HL-60 (cell line): ENCODE results near the gene CPT2.

Experiments
- DNase-seq, 2 experiments: peaks; one replicate each; pipeline ENCODE4 v3.0.0-alpha.2; 2010 to 2020; ENCODE audit warnings: low read depth in 1 of 2, low spot score in 1 of 2
- H3K27ac ChIP-seq: fragments of 250-450 bp; sonication (Bioruptor Pico); replicated peaks from 2 replicates; pipeline ENCODE4 v1.5.1; 2020; ENCODE audit warnings: mild to moderate bottlenecking, moderate library complexity
- H3K27me3 ChIP-seq: fragments of 250-450 bp; sonication (Bioruptor Pico); 2 replicates; pipeline ENCODE4 v1.5.1; 2021; ENCODE audit warnings: mild to moderate bottlenecking, moderate library complexity; ENCODE audit not compliant: insufficient read depth, poor library complexity, severe bottlenecking
- H3K4me3 ChIP-seq: replicated peaks from 2 replicates; pipeline ENCODE4 v1.5.1; 2011; ENCODE audit warnings: mild to moderate bottlenecking, control low read depth, low read length; ENCODE audit not compliant: insufficient read depth
- GABPA ChIP-seq: IDR thresholded peaks from 2 replicates; pipeline ENCODE4 v1.6.1; 2012; ENCODE audit warnings: low read depth
- POLR2AphosphoS5 ChIP-seq: IDR thresholded peaks from 2 replicates; pipeline ENCODE4 v1.6.1; 2012; ENCODE audit warnings: low read depth
- REST ChIP-seq: IDR thresholded peaks from 2 replicates; pipeline ENCODE4 v1.6.1; 2012; ENCODE audit warnings: low read depth; ENCODE audit not compliant: insufficient replicate concordance
- SPI1 ChIP-seq: IDR thresholded peaks from 2 replicates; pipeline ENCODE4 v1.6.1; 2012; ENCODE audit warnings: low read depth, mild to moderate bottlenecking, borderline replicate concordance
- TF ChIP-seq, protein P1 (sequence below): IDR thresholded peaks from one replicate; pipeline ENCODE4 v1.5.1; 2011; ENCODE audit warnings: low read length, control low read depth, inconsistent platforms; ENCODE audit not compliant: insufficient read depth

Gene CPT2

DNA sequence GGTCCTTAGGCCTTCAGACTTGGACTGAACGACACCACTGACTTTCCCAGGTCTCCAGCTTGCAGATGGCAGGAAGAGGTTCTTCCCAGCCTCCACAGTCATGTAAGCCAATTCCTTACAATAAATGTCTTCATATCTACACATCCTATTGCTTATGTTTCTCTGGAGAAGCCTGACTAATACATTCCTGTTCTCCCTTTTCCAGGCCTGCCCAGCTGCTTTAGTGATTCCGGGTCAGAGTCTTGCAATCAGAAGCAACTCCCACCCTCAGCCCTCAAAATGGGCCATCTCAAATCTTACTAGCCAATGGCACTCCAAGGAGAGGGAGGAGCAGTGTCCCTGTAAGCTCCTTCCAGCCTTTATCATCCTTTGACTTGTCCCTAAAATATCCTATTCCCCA lies 16.4 kb upstream of the CPT2 start:
- H3K27ac ChIP-seq: no peak overlapping the region
- DNase-seq: no peak
- peaks cover 4% of the 10 kb centered on the region for H3K27me3 ChIP-seq
- TF ChIP-seq SPI1: no peak
- TF ChIP-seq POLR2AphosphoS5: no peak
- TF ChIP-seq, protein P1, sequence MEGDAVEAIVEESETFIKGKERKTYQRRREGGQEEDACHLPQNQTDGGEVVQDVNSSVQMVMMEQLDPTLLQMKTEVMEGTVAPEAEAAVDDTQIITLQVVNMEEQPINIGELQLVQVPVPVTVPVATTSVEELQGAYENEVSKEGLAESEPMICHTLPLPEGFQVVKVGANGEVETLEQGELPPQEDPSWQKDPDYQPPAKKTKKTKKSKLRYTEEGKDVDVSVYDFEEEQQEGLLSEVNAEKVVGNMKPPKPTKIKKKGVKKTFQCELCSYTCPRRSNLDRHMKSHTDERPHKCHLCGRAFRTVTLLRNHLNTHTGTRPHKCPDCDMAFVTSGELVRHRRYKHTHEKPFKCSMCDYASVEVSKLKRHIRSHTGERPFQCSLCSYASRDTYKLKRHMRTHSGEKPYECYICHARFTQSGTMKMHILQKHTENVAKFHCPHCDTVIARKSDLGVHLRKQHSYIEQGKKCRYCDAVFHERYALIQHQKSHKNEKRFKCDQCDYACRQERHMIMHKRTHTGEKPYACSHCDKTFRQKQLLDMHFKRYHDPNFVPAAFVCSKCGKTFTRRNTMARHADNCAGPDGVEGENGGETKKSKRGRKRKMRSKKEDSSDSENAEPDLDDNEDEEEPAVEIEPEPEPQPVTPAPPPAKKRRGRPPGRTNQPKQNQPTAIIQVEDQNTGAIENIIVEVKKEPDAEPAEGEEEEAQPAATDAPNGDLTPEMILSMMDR: no peak
- no peak for TF ChIP-seq GABPA
- no peak for TF ChIP-seq REST
- no peak overlapping the region for H3K4me3 ChIP-seq

DNA sequence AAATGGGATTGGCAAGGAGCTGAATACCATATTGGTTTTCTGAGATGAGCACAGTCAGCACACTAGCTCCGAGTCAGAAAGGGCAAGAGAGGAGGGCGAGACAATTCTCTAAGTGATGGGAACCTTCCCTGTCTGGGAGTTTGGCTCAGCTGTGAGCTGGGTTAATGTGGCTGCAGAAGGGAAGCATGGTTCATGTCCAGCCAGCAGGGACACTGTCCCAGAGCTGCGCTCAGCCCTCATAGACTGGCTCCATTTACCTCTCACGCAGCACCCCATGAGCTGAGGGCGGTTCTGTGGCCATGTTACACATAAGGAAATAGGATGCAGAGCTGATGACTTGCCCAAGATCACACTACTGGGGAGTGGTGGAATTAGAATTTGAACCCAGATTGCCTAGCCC lies 15.7 kb upstream of the CPT2 start:
- no peak for TF ChIP-seq POLR2AphosphoS5
- H3K27ac ChIP-seq: no peak overlapping the region
- no peak for DNase-seq

GRCh38 chr1:53182111-53182593 lies 14.5 kb upstream of the CPT2 start:
- Histone ChIP-seq H3K27me3 (peaks cover 4% of the 10 kb centered on the region), H3K4me3 (no peak overlapping the region), H3K27ac (no peak overlapping the region)
- TF ChIP-seq, protein P1: peak; percentile 85
- no peak for TF ChIP-seq POLR2AphosphoS5
- peak in 1 of 2 experiments; percentile 74 for DNase-seq

More for the DNA sequence above, 15.7 kb upstream of the CPT2 start:
- peaks cover 4% of the 10 kb centered on the region for H3K27me3 ChIP-seq
- H3K4me3 ChIP-seq: no peak overlapping the region

DNA sequence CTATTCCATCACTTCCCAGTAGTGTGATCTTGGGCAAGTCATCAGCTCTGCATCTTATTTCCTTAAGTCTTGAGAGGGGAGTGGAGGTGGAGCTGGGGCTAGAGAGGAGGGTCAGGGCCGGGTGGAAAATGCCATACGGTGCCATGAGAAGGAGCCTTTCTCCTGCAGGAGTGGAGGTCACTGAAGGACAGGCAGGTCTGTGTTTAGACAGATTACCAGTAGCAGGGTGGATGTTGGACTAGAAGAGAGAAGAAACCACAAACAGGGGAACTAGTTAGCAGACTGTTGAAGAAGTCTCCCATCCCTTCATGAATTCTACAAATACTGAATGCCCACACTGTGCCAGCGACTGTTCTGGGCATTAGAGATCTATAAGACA lies 13.9 kb upstream of the CPT2 start:
- H3K4me3 ChIP-seq: no peak overlapping the region
- H3K27ac ChIP-seq: no peak overlapping the region
- H3K27me3 ChIP-seq: peaks cover 4% of the 10 kb centered on the region
- TF ChIP-seq REST: no peak
- no peak for TF ChIP-seq POLR2AphosphoS5
- no peak for TF ChIP-seq SPI1
- TF ChIP-seq, protein P1: no peak
- no peak for TF ChIP-seq GABPA
- no peak for DNase-seq
